ENCODE data around the gene NDUFA9.

DNA sequence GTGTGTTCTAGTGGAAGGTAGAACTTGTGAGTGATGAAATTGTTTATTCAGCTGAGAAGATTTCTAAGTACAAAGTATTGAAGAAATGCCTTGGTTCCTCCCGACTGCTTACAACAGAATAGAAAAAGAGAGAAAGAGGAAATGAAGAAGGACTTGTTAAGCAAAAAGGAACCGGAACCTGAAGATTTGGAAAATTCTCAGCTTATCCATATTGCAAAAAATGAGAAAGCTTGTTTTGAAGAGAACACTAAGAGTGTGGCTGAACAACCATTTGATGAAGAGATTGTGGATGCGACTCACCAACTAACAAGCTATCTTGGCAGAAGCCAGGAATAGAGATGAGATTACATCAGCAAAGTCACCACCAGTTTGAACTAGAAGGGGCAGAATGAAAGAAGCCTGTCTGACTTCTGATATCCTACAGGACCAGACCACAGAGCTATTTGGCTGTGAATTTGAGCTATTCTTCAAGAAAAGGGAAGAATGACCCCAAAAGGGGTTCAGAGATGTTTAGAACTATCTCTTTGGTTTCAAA is 15.1 kb downstream of the NDUFA9 start:
- TF ChIP-seq EZH2 (IDR thresholded peaks at IDR 0.05) (no peak), POLR2AphosphoS5 (IDR thresholded peaks at IDR 0.05; ENCODE audit: borderline replicate concordance, low read depth, low read length) (no peak)

Data from SK-N-MC (cell line).